ENCODE results near the gene MET. TPM values are rescaled to one million over a fixed set of nuclear protein-coding genes. Genes with fewer than 3 reads are reported as not detected.
"Not testable (repeated sequence)": the region's sequence is repeated elsewhere in the genome, so short reads cannot be mapped to it uniquely, and the experiment has no call there.

MET gene
- polyA plus RNA-seq, 1 donor = 10.6 TPM

DNA sequence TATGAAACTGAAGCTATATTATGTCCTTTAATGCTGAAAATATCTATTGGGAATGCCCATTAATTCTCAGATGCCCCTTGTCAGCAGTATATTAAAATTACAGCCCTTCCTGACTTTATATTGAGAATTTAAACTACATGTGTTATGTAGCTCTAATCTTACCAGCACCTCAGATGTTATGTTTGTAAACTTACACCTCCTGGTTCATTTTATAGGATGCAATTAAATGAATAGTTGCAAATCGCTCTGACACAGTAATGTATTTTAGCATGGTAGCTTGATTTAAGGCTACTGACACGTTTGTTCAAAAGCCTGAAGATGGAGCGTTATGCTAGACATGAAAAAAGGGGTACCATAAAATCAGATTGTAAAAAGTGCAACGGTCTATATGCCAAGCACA is 35.0 kb upstream of the MET start:
- Histone ChIP-seq H3K27ac (ENCODE audit: low read length) (no peak overlapping the region), H3K36me3 (ENCODE audit: control insufficient read depth, insufficient read depth, low read length) (no peaks in the 10 kb centered on the region)
- no peak for DNase-seq

DNA sequence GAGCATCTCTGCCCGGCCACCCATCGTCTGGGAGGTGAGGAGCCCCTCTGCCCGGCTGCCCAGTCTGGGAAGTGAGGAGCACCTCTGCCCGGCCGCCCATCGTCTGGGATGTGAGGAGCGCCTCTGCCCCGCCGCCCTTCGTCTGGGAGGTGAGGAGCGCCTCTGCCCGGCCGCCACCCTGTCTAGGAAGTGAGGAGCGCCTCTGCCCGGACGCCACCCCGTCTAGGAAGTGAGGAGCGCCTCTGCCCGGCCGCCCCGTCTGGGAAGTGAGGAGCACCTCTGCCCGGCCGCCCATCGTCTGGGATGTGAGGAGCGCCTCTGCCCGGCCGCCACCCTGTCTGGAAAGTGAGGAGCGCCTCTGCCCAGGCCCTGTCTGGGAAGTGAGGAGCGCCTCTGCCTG is 33.4 kb upstream of the MET start:
- H3K36me3 ChIP-seq (ENCODE audit: control insufficient read depth, insufficient read depth, low read length); H3K4me1 ChIP-seq (ENCODE audit: control insufficient read depth, insufficient read depth, low read length); DNase-seq; H3K4me3 ChIP-seq (ENCODE audit: low read length); H3K27me3 ChIP-seq (ENCODE audit: control insufficient read depth, insufficient read depth, low read length); H3K27ac ChIP-seq (ENCODE audit: low read length): not testable (repeated sequence)
- H3K9me3 ChIP-seq (ENCODE audit: control insufficient read depth, low read depth, low read length) = peaks cover 11% of the 10 kb centered on the region
- no CpG with 5 or more reads among the region's 29 CpGs for WGBS (ENCODE audit: insufficient coverage, low lambda C conversion rate)

More for the DNA sequence above, 35.0 kb upstream of the MET start:
- H3K9me3 ChIP-seq (ENCODE audit: control insufficient read depth, low read depth, low read length) = peaks cover 11% of the 10 kb centered on the region
- no peaks in the 10 kb centered on the region for H3K27me3 ChIP-seq (ENCODE audit: control insufficient read depth, insufficient read depth, low read length)
- no peaks in the 10 kb centered on the region for H3K4me1 ChIP-seq (ENCODE audit: control insufficient read depth, insufficient read depth, low read length)
- WGBS (ENCODE audit: insufficient coverage, low lambda C conversion rate) = no CpG with 5 or more reads among the region's 4 CpGs
- no peak overlapping the region for H3K4me3 ChIP-seq (ENCODE audit: low read length)

GRCh38 chr7:116641551-116642153 is 30.3 kb upstream of the MET start:
- DNase-seq = no peak
- WGBS (ENCODE audit: insufficient coverage, low lambda C conversion rate) = 100% methylated on average over 1 of the region's 2 CpGs
- H3K4me1 ChIP-seq (ENCODE audit: control insufficient read depth, insufficient read depth, low read length) = no peaks in the 10 kb centered on the region
- H3K4me3 ChIP-seq (ENCODE audit: low read length) = no peak overlapping the region
- no peaks in the 10 kb centered on the region for H3K36me3 ChIP-seq (ENCODE audit: control insufficient read depth, insufficient read depth, low read length)
- no peak overlapping the region for H3K27ac ChIP-seq (ENCODE audit: low read length)
- H3K27me3 ChIP-seq (ENCODE audit: control insufficient read depth, insufficient read depth, low read length) = no peaks in the 10 kb centered on the region
- H3K9me3 ChIP-seq (ENCODE audit: control insufficient read depth, low read depth, low read length) = peaks cover 11% of the 10 kb centered on the region

DNA sequence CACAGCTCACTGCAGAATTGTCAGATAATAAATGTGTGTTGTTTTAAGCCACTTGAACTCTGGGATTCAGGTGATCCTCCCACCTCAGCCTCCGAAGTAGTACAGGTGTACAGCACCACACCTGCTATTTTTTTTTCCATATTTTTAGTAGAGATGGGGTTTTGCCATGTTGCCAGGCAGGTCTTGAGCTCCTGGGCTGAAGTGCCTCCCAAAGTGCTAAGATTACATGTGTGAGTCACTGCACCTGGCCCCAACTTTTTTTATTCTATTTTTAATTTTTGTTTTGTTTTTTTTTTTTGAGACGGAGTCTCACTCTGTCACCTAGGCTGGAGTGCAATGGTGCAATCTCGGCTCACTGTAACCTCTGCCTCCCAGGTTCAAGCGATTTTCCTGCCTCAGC is 28.8 kb upstream of the MET start:
- H3K4me3 ChIP-seq (ENCODE audit: low read length); DNase-seq; H3K9me3 ChIP-seq (ENCODE audit: control insufficient read depth, low read depth, low read length); H3K36me3 ChIP-seq (ENCODE audit: control insufficient read depth, insufficient read depth, low read length); H3K27me3 ChIP-seq (ENCODE audit: control insufficient read depth, insufficient read depth, low read length); H3K27ac ChIP-seq (ENCODE audit: low read length); H3K4me1 ChIP-seq (ENCODE audit: control insufficient read depth, insufficient read depth, low read length): not testable (repeated sequence)
- WGBS (ENCODE audit: insufficient coverage, low lambda C conversion rate) = 100% methylated on average over 1 of the region's 4 CpGs

GRCh38 chr7:116644628-116645027 is 27.4 kb upstream of the MET start:
- H3K4me3 ChIP-seq (ENCODE audit: low read length) = no peak overlapping the region
- DNase-seq = no peak
- no peaks in the 10 kb centered on the region for H3K4me1 ChIP-seq (ENCODE audit: control insufficient read depth, insufficient read depth, low read length)
- H3K36me3 ChIP-seq (ENCODE audit: control insufficient read depth, insufficient read depth, low read length) = no peaks in the 10 kb centered on the region
- no peaks in the 10 kb centered on the region for H3K9me3 ChIP-seq (ENCODE audit: control insufficient read depth, low read depth, low read length)
- no peak overlapping the region for H3K27ac ChIP-seq (ENCODE audit: low read length)
- 92% methylated on average over 2 of the region's 6 CpGs for WGBS (ENCODE audit: insufficient coverage, low lambda C conversion rate)
- H3K27me3 ChIP-seq (ENCODE audit: control insufficient read depth, insufficient read depth, low read length) = no peaks in the 10 kb centered on the region

DNA sequence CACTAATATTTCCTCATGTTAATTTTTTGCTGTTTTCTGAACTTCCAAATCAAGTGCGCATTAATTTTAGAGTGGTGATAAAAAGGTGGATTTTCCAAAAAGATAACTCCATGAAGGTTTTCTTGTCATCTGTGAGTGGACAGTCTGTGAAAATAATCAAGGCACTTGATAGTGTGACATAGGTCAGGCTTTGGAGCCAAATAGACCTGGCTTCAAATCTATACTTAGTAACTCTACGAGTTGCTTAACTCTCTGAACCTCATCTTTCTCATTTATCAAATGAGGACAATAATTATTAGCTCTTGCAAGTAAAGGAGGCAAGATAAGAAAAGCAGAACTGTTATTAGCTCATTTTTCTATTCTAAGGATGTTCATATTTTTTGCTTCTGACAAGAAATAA is 24.7 kb upstream of the MET start:
- no peaks in the 10 kb centered on the region for H3K9me3 ChIP-seq (ENCODE audit: control insufficient read depth, low read depth, low read length)
- DNase-seq = no peak
- no peaks in the 10 kb centered on the region for H3K27me3 ChIP-seq (ENCODE audit: control insufficient read depth, insufficient read depth, low read length)
- H3K4me3 ChIP-seq (ENCODE audit: low read length) = no peak overlapping the region
- H3K27ac ChIP-seq (ENCODE audit: low read length) = no peak overlapping the region
- H3K36me3 ChIP-seq (ENCODE audit: control insufficient read depth, insufficient read depth, low read length) = no peaks in the 10 kb centered on the region
- WGBS (ENCODE audit: insufficient coverage, low lambda C conversion rate) = no CpG with 5 or more reads among the region's 2 CpGs
- no peaks in the 10 kb centered on the region for H3K4me1 ChIP-seq (ENCODE audit: control insufficient read depth, insufficient read depth, low read length)

DNA sequence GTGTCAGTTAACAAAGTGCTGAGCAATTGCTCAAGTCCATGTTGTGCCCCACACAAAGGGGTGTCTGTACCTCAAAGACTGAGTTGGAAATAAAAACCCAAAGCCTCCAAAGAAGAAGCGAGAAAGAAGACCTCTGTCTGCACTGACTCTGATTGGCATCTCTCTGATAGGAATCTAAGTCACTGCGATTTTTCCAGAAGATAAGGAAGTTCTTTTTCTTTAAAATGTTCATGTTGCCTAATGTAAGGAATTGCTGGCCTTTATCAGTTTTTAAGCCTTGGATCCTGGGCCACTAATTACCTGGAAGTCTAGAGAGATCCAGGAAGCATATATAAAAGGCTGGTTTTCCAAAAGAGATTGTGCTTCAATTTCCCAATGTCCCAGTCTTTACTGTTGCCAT is 24.1 kb upstream of the MET start:
- WGBS (ENCODE audit: insufficient coverage, low lambda C conversion rate) = no CpG with 5 or more reads among the region's 2 CpGs
- Histone ChIP-seq H3K4me3 (ENCODE audit: low read length) (no peak overlapping the region), H3K36me3 (ENCODE audit: control insufficient read depth, insufficient read depth, low read length) (no peaks in the 10 kb centered on the region), H3K27me3 (ENCODE audit: control insufficient read depth, insufficient read depth, low read length) (no peaks in the 10 kb centered on the region), H3K27ac (ENCODE audit: low read length) (no peak overlapping the region), H3K4me1 (ENCODE audit: control insufficient read depth, insufficient read depth, low read length) (no peaks in the 10 kb centered on the region), H3K9me3 (ENCODE audit: control insufficient read depth, low read depth, low read length) (no peaks in the 10 kb centered on the region)
- no peak for DNase-seq

DNA sequence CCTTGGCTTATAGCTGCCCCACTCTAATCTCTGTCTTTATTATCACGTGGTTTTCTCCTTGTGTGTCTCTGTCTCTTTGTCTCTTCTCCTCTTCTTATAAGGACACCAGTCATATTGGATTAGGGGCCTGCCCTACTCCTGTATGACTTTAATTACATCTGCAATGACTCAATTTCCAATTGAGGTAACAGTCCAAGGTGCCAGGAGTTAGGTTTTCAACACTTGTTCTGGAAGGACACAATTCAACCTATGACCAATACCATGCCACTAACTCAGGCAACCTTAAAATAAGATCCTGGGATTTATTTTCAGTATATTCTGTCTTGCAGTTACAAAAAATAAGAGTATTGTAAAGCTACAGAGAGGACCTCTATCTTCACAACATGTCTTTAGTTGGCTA is 21.6 kb upstream of the MET start:
- DNase-seq = no peak
- Histone ChIP-seq H3K27me3 (ENCODE audit: control insufficient read depth, insufficient read depth, low read length) (no peaks in the 10 kb centered on the region), H3K4me3 (ENCODE audit: low read length) (no peak overlapping the region), H3K27ac (ENCODE audit: low read length) (no peak overlapping the region), H3K9me3 (ENCODE audit: control insufficient read depth, low read depth, low read length) (no peaks in the 10 kb centered on the region), H3K36me3 (ENCODE audit: control insufficient read depth, insufficient read depth, low read length) (no peaks in the 10 kb centered on the region), H3K4me1 (ENCODE audit: control insufficient read depth, insufficient read depth, low read length) (no peaks in the 10 kb centered on the region)
- WGBS (ENCODE audit: insufficient coverage, low lambda C conversion rate) = 100% methylated on average over 1 of the region's 1 CpG

GRCh38 chr7:116652793-116653192 is 19.2 kb upstream of the MET start:
- Histone ChIP-seq H3K27ac (ENCODE audit: low read length) (no peak overlapping the region), H3K4me3 (ENCODE audit: low read length) (no peak overlapping the region), H3K9me3 (ENCODE audit: control insufficient read depth, low read depth, low read length) (no peaks in the 10 kb centered on the region), H3K27me3 (ENCODE audit: control insufficient read depth, insufficient read depth, low read length) (no peaks in the 10 kb centered on the region), H3K4me1 (ENCODE audit: control insufficient read depth, insufficient read depth, low read length) (no peaks in the 10 kb centered on the region), H3K36me3 (ENCODE audit: control insufficient read depth, insufficient read depth, low read length) (no peaks in the 10 kb centered on the region)
- WGBS (ENCODE audit: insufficient coverage, low lambda C conversion rate) = no CpG with 5 or more reads among the region's 3 CpGs
- DNase-seq = no peak

DNA sequence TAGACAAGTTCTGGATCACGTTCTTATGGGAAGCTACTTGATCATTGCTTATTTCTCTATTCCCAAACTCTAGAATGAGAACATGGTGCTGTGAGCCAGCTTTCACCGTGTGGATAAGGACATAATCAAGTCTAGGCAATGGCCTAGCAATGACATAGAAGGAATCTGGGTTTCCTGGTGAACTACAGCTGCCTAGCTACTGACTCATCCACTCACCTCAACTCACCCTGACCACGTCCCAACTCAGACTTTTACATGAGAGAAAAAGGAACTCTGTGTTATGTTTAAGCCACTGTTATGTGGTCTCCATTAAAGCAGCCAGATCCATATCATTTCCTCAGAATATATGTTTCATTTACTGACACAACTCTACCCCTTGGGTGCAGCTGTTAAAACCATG is 18.8 kb upstream of the MET start:
- no peak for DNase-seq
- Histone ChIP-seq H3K9me3 (ENCODE audit: control insufficient read depth, low read depth, low read length) (no peaks in the 10 kb centered on the region), H3K4me3 (ENCODE audit: low read length) (no peak overlapping the region), H3K27me3 (ENCODE audit: control insufficient read depth, insufficient read depth, low read length) (no peaks in the 10 kb centered on the region), H3K27ac (ENCODE audit: low read length) (no peak overlapping the region), H3K4me1 (ENCODE audit: control insufficient read depth, insufficient read depth, low read length) (no peaks in the 10 kb centered on the region), H3K36me3 (ENCODE audit: control insufficient read depth, insufficient read depth, low read length) (no peaks in the 10 kb centered on the region)
- 80% methylated on average over 1 of the region's 3 CpGs for WGBS (ENCODE audit: insufficient coverage, low lambda C conversion rate)

- Histone ChIP-seq H3K9me3 (ENCODE audit: control insufficient read depth, low read depth, low read length) (no peaks in the 10 kb centered on the region), H3K27me3 (ENCODE audit: control insufficient read depth, insufficient read depth, low read length) (no peaks in the 10 kb centered on the region), H3K36me3 (ENCODE audit: control insufficient read depth, insufficient read depth, low read length) (no peaks in the 10 kb centered on the region), H3K27ac (ENCODE audit: low read length) (no peak overlapping the region), H3K4me3 (ENCODE audit: low read length) (no peak overlapping the region), H3K4me1 (ENCODE audit: control insufficient read depth, insufficient read depth, low read length) (no peaks in the 10 kb centered on the region)
- DNase-seq = no peak
- WGBS (ENCODE audit: insufficient coverage, low lambda C conversion rate) = 100% methylated on average over 1 of the region's 2 CpGs
Measured at GRCh38 chr7:116653646-116654045, 18.4 kb upstream of the MET start.
